ENCODE measurements around the gene HINFP.

DNA sequence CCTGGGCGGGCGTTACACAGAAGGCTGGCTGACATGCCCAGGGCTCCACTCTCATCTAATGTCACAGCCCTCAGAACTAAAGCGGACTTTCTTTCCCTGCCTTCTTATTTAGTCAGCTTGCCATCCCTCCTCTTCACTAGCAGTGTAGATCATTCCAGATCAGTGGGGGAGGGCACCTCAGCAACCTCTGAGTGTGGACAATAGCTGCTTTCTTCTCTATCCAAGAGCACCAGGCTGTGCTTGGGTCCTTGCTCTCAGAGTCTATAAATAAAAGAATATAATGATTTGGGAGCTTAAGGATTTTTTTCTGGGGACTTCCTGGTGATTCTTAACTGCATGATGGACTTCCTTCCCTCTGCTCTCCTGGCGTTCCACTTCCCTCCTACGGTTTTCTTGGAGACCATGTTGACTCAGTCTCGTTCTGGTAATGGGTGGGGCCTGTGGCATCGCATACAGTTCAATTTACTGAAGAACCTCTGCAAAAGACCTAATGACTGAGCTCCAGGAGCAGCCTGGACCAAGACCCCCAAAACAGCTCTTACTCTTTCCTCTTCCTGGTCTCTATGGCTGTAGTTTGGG lies 39.6 kb upstream of the HINFP start:
- TF ChIP-seq TBP (IDR thresholded peaks at IDR 0.05; ENCODE audit: low read depth, low read length) (no peak), POLR2A (IDR thresholded peaks at IDR 0.05; ENCODE audit: control extremely low read depth in 1 of 2, low read depth in 2 of 2, low read length in 2 of 2) (no peak), EP300 (IDR thresholded peaks at IDR 0.05; ENCODE audit: borderline replicate concordance in 1 of 2, low read depth in 2 of 2, low read length in 2 of 2) (no peak), SP1 (IDR thresholded peaks at IDR 0.05; ENCODE audit: low read depth, low read length) (no peak), ZNF274 (IDR thresholded peaks at IDR 0.05; ENCODE audit: borderline replicate concordance, extremely low read depth, low read length) (no peak), EZH2 (IDR thresholded peaks at IDR 0.05; ENCODE audit: low read depth, low read length, severe bottlenecking) (no peak), MAFK (IDR thresholded peaks at IDR 0.05; ENCODE audit: low read depth, low read length) (no peak), JUND (IDR thresholded peaks at IDR 0.05; ENCODE audit: low read length) (no peak), YY1 (IDR thresholded peaks at IDR 0.05; ENCODE audit: low read depth, low read length) (no peak), RAD21 (IDR thresholded peaks at IDR 0.05 in 1 of 2, conservative IDR thresholded peaks at IDR 0.05 in 1 of 2; ENCODE audit: low read depth in 2 of 2, low read length in 2 of 2) (no peak), RFX5 (IDR thresholded peaks at IDR 0.05; ENCODE audit: borderline replicate concordance, low read depth, low read length) (no peak), HDAC6 (IDR thresholded peaks at IDR 0.05; ENCODE audit: low read depth, low read length) (no peak)
- TF ChIP-seq, protein P1, sequence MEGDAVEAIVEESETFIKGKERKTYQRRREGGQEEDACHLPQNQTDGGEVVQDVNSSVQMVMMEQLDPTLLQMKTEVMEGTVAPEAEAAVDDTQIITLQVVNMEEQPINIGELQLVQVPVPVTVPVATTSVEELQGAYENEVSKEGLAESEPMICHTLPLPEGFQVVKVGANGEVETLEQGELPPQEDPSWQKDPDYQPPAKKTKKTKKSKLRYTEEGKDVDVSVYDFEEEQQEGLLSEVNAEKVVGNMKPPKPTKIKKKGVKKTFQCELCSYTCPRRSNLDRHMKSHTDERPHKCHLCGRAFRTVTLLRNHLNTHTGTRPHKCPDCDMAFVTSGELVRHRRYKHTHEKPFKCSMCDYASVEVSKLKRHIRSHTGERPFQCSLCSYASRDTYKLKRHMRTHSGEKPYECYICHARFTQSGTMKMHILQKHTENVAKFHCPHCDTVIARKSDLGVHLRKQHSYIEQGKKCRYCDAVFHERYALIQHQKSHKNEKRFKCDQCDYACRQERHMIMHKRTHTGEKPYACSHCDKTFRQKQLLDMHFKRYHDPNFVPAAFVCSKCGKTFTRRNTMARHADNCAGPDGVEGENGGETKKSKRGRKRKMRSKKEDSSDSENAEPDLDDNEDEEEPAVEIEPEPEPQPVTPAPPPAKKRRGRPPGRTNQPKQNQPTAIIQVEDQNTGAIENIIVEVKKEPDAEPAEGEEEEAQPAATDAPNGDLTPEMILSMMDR (IDR thresholded peaks at IDR 0.05; ENCODE audit: control extremely low read depth in 1 of 3, insufficient read depth in 1 of 3, low read depth in 1 of 3, low read length in 3 of 3): no peak
- TF ChIP-seq, protein P2, sequence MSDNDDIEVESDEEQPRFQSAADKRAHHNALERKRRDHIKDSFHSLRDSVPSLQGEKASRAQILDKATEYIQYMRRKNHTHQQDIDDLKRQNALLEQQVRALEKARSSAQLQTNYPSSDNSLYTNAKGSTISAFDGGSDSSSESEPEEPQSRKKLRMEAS (IDR thresholded peaks at IDR 0.05): no peak

Measured in H1 (cell line).